Measurements from ENCODE around the gene ECSCR.

The ECSCR gene

DNA sequence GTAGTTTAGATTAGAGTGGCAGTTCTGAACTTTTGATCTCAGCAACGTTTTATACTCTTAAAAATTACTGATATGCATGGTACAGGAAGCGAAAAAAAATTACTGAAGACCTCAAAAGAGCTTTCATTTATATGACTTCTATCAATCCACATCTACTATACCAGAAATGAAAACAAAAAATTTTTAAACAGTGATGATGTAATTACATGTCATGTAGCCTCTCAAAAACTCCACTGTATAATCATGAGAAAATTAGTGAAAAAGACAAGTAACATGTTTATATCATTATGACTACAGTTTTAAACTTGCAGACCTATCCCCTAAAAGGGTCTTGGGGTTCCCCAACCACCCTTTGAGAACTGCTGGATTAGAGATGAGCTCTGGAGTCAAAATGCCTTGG, 32.5 kb downstream of the ECSCR start:
- Mint-ChIP-seq H3K27me3 (ENCODE audit: low read depth, poor library complexity) (no peaks in the 10 kb centered on the region), H3K4me1 (no peaks in the 10 kb centered on the region), H3K27ac (no peak overlapping the region), H3K9me3 (no peaks in the 10 kb centered on the region), H3K4me3 (no peak overlapping the region), H3K36me3 (ENCODE audit: low read depth) (peaks cover 43% of the 10 kb centered on the region)
- no peak for DNase-seq
- TF ChIP-seq, protein P1, sequence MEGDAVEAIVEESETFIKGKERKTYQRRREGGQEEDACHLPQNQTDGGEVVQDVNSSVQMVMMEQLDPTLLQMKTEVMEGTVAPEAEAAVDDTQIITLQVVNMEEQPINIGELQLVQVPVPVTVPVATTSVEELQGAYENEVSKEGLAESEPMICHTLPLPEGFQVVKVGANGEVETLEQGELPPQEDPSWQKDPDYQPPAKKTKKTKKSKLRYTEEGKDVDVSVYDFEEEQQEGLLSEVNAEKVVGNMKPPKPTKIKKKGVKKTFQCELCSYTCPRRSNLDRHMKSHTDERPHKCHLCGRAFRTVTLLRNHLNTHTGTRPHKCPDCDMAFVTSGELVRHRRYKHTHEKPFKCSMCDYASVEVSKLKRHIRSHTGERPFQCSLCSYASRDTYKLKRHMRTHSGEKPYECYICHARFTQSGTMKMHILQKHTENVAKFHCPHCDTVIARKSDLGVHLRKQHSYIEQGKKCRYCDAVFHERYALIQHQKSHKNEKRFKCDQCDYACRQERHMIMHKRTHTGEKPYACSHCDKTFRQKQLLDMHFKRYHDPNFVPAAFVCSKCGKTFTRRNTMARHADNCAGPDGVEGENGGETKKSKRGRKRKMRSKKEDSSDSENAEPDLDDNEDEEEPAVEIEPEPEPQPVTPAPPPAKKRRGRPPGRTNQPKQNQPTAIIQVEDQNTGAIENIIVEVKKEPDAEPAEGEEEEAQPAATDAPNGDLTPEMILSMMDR (IDR thresholded peaks at IDR 0.05), result no peak

DNA sequence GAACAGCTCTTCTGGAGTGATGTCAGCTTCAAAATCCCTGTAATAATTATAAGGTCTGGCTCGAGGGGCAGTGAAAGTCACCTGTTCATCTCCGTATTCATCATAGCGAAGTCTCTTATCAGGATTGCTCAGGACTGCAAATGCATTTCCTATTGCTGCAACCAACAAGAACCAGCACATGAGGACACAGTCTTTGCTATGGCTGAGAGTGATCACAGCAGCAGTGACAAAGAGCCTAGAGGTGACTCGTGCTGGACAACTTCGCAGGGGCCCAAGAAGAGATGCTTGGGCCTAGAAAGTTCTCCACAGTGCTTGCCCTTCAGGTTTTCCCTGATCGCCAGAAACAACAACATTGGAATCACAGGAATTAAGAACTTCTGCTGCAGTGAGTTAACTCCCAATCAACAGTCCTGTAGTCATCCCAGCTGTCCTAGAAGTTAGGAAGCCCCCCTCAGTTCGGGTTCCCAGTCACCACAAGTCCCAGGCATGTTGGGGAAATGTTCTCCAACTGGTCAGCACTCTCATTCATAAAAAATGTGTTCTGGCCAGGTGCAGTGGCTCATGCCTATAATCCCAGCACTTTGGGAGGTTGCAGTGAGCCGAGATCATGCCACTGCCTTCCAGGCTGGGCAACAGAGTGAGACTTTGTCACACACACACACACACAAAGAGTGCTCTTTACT, 36.2 kb downstream of the ECSCR start:
- Mint-ChIP-seq H3K27me3 (ENCODE audit: low read depth, poor library complexity) (no peaks in the 10 kb centered on the region), H3K27ac (no peak overlapping the region), H3K4me1 (peaks cover 5% of the 10 kb centered on the region), H3K4me3 (no peak overlapping the region), H3K36me3 (ENCODE audit: low read depth) (peaks cover 53% of the 10 kb centered on the region), H3K9me3 (no peaks in the 10 kb centered on the region)
- TF ChIP-seq, protein P1 (IDR thresholded peaks at IDR 0.05), result no peak
- DNase-seq, result no peak

DNA sequence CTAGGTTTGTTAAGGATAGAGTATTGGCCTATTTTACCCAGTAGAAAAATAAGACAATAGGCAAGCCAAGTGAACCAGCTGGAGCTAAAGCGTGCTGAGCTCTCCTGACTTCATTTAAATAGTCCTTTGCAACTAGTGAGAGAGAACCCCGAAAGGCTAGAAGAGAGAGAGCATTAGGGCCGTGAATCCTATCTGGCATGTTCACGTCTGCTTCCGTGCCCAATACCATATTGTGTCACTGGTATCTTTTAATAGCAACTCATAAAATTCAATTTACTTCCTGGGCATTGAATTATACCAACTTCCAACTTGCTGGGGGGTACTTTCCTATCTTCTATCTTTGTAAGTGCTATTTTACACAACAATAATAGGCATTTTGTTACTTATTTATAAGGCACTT, 37.0 kb downstream of the ECSCR start:
- no peaks in the 10 kb centered on the region for H3K9me3 Mint-ChIP-seq
- TF ChIP-seq, protein P1 (IDR thresholded peaks at IDR 0.05), result no peak
- H3K4me1 Mint-ChIP-seq, result peaks cover 5% of the 10 kb centered on the region
- no peak overlapping the region for H3K4me3 Mint-ChIP-seq
- H3K27ac Mint-ChIP-seq, result no peak overlapping the region
- peaks cover 58% of the 10 kb centered on the region for H3K36me3 Mint-ChIP-seq (ENCODE audit: low read depth)
- H3K27me3 Mint-ChIP-seq (ENCODE audit: low read depth, poor library complexity), result no peaks in the 10 kb centered on the region
- DNase-seq, result no peak

DNA sequence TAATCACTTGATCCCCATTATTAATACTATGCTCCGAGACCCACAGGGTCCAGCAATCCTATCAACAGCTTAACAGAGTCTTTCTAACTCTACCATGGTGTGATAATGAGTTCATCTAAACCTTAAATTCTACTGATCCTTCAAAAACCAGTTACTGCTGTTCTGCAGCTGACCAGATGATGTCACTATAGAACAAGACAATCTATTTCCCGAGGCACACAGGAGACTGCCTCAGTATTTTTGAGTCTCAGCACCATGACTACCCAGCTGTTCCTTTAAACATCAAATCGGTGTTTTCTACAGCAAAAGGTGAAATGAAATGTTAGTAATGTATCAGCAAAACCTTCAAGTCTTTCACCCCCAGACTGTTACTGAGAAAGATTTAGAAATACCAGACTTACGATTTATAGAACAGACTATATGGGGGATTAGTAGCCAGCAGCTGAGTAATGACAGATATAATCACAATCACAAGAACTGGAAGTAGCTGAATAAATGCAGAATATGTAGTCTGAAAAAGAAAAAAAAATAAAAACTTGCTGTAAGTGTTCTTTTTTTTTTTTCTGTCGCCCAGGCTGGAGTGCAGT, 40.1 kb downstream of the ECSCR start:
- Mint-ChIP-seq H3K9me3 (no peaks in the 10 kb centered on the region), H3K36me3 (ENCODE audit: low read depth) (peaks cover 55% of the 10 kb centered on the region), H3K4me3 (no peak overlapping the region), H3K4me1 (peaks cover 5% of the 10 kb centered on the region), H3K27ac (no peak overlapping the region), H3K27me3 (ENCODE audit: low read depth, poor library complexity) (no peaks in the 10 kb centered on the region)
- TF ChIP-seq, protein P1 (IDR thresholded peaks at IDR 0.05), result peak; percentile 88
- peak; percentile 34 for DNase-seq

DNA sequence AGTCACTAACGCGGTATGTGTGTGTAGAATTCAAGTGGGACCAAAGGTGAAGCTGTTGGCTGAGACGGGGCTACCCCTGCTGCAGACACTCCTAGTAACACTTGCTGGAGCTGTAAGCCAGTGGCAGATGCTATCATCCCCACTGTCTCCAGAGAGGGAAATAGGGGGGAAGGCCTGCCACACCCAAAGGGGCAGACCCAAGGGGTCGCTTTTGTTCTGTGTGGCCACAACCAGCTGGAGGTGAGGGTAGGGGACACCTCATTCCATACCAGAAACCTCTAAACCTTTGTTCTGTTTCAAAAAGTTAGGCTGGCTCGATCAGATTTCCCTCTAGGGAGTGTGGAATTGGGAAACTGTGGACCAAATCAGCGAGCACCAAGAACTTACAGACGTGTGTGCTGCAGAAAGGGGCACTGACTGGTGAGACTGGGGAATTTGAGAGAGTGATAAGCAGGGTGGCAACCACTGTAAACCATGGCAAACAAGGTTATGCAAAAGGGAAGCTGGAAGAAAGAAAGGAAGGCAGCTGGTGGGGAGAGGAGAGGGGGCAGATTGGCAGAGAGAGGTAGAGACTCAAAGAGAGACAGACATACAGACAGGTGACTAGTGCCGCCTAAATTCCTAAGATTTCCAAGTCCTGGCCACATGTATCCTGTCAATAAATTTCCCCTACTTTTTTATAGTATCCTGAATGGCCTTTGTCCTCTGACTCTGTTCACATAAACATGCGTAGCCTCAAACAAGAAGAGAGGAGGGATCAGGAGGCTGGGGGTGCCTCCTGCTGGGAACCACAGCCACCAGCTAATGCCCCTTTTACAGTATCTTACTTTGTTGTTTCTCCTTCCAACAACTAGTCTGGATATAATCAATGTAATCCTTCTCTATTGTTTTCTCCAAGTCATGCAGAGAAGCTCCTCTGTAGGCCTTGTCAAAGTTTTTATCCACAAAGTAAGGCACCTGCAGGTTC, 43.0 kb downstream of the ECSCR start:
- no peaks in the 10 kb centered on the region for H3K27me3 Mint-ChIP-seq (ENCODE audit: low read depth, poor library complexity)
- H3K36me3 Mint-ChIP-seq (ENCODE audit: low read depth), result peaks cover 64% of the 10 kb centered on the region
- no peaks in the 10 kb centered on the region for H3K9me3 Mint-ChIP-seq
- H3K4me1 Mint-ChIP-seq, result peaks cover 5% of the 10 kb centered on the region
- no peak overlapping the region for H3K27ac Mint-ChIP-seq
- H3K4me3 Mint-ChIP-seq, result no peak overlapping the region
- no peak for DNase-seq
- TF ChIP-seq, protein P1 (IDR thresholded peaks at IDR 0.05), result no peak
